ENCODE results near the gene HIGD1A.

DNA sequence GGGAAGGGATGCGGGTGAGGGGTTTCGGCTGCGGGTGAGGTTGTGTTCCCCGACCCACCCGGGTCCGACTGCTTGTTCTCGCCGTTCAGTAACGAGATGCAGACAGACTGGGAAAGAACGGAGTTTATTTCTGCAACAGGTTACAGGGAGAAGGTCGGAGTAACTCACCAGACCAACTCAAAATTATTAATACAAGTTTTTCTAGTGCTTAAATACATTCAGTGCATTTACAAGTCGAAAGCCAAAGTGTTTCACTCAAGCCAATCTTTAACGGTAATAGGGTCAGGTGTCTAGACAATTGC lies 492 bp upstream of the HIGD1A start:
- TF ChIP-seq CREB1 (CRISPR knock-in tag; IDR thresholded peaks at IDR 0.05) (no peak), RELA (CRISPR knock-in tag; IDR thresholded peaks at IDR 0.05; ENCODE audit: borderline replicate concordance) (no peak), CREM (CRISPR knock-in tag; IDR thresholded peaks at IDR 0.05) (no peak), CBFB (CRISPR knock-in tag; IDR thresholded peaks at IDR 0.05; ENCODE audit: low read depth) (no peak), ZBTB43 (CRISPR knock-in tag; IDR thresholded peaks at IDR 0.05) (no peak), MXD4 (CRISPR knock-in tag; IDR thresholded peaks at IDR 0.05; ENCODE audit: borderline replicate concordance) (no peak), ESRRA (CRISPR knock-in tag; IDR thresholded peaks at IDR 0.05; ENCODE audit: borderline replicate concordance) (no peak), USF2 (CRISPR knock-in tag; IDR thresholded peaks at IDR 0.05) (no peak), NFYB (CRISPR knock-in tag; conservative IDR thresholded peaks at IDR 0.05; ENCODE audit: low read depth) (no peak), NR2C2 (CRISPR knock-in tag; IDR thresholded peaks at IDR 0.05) (no peak), GRHL2 (CRISPR knock-in tag; IDR thresholded peaks at IDR 0.05; ENCODE audit: insufficient replicate concordance, severe bottlenecking) (no peak)
- TF ChIP-seq, protein P1, sequence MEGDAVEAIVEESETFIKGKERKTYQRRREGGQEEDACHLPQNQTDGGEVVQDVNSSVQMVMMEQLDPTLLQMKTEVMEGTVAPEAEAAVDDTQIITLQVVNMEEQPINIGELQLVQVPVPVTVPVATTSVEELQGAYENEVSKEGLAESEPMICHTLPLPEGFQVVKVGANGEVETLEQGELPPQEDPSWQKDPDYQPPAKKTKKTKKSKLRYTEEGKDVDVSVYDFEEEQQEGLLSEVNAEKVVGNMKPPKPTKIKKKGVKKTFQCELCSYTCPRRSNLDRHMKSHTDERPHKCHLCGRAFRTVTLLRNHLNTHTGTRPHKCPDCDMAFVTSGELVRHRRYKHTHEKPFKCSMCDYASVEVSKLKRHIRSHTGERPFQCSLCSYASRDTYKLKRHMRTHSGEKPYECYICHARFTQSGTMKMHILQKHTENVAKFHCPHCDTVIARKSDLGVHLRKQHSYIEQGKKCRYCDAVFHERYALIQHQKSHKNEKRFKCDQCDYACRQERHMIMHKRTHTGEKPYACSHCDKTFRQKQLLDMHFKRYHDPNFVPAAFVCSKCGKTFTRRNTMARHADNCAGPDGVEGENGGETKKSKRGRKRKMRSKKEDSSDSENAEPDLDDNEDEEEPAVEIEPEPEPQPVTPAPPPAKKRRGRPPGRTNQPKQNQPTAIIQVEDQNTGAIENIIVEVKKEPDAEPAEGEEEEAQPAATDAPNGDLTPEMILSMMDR (IDR thresholded peaks at IDR 0.05): no peak
- TF ChIP-seq, protein P2, sequence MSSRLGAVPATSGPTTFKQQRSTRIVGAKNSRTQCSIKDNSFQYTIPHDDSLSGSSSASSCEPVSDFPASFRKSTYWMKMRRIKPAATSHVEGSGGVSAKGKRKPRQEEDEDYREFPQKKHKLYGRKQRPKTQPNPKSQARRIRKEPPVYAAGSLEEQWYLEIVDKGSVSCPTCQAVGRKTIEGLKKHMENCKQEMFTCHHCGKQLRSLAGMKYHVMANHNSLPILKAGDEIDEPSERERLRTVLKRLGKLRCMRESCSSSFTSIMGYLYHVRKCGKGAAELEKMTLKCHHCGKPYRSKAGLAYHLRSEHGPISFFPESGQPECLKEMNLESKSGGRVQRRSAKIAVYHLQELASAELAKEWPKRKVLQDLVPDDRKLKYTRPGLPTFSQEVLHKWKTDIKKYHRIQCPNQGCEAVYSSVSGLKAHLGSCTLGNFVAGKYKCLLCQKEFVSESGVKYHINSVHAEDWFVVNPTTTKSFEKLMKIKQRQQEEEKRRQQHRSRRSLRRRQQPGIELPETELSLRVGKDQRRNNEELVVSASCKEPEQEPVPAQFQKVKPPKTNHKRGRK (CRISPR knock-in tag; IDR thresholded peaks at IDR 0.05; ENCODE audit: borderline replicate concordance): no peak
